Measurements from ENCODE around the gene B4GALT5. TPM values are rescaled to one million over a fixed set of nuclear protein-coding genes. Genes with fewer than 3 reads are reported as not detected.
"Not testable (repeated sequence)": the region's sequence is repeated elsewhere in the genome, so short reads cannot be mapped to it uniquely, and the experiment has no call there.

Gene B4GALT5, protein sequence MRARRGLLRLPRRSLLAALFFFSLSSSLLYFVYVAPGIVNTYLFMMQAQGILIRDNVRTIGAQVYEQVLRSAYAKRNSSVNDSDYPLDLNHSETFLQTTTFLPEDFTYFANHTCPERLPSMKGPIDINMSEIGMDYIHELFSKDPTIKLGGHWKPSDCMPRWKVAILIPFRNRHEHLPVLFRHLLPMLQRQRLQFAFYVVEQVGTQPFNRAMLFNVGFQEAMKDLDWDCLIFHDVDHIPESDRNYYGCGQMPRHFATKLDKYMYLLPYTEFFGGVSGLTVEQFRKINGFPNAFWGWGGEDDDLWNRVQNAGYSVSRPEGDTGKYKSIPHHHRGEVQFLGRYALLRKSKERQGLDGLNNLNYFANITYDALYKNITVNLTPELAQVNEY
- total RNA-seq, result 10 to 100 TPM; 13.5 to 13.7 TPM

DNA sequence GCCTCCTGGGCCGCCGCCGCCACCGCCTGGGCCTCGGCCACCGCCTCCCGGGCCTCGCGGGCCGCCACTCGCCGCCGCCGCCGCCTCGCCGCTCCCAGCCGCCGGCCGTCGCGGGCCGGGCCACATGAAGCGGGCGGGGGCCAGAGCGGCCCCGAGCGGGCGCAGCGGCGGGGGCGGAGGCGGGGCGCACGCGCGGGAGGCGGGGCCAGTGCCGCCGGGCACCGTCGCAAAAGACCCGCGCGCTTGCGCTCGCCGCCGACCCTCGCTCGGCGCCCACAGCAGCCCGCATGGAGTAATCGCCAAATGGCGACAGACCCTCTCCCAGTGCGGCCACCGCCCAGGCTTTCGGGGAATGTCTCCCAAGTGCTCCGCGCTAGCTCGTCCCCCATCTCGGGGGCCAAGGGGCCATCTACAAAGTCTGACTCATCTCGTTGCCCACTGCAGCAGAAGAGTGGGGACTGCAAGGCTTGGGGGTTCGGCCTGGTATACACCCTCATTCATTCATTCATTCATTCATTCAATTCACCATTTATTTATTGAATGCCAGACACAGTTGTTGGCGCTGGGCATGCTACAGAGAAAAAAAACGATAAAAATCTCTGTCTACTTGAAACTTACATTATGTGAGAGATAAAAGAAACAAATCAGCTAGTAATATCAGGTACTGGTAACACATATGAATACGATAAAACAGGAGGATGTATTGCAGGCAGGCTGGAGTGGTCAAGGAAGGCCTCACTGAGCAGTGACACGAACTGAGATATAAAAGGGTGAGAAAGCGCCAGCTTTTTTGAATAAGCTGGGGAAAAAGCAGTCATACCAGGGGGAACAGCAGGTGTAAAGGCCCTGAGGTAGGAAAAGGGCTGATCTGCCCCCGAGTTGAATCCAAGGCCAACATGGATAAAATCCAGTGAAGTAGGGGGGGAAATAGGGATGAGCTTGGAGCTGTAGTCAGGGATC, at the start of gene B4GALT5:
Gene B4GALT5 (minus strand): TSS at position 126 of the 960 bp plus-strand sequence. CDS start 188 bp downstream, outside the sequence.
- H3K27me3 Mint-ChIP-seq, result peaks cover 2% of the 10 kb centered on the region
- H3K4me1 Mint-ChIP-seq, result peaks cover 30% of the 10 kb centered on the region
- H3K4me3 Mint-ChIP-seq, result peak within 1 kb of the TSS; percentile 93
- peak within 1 kb of the TSS; percentile 80 for H3K27ac Mint-ChIP-seq
- peaks cover 3% of the 10 kb centered on the region for H3K36me3 Mint-ChIP-seq
- POLR2A ChIA-PET, result interaction anchor here (0.5 kb wide), 1 partner anchor 56 kb away, joined by 3 read pairs; no protein-coding TSS in a partner anchor
- peak; percentile 86 for ATAC-seq (ENCODE audit: low read depth)
- DNase-seq, result peak; percentile 87
- H3K9me3 Mint-ChIP-seq, result no peaks in the 10 kb centered on the region

DNA sequence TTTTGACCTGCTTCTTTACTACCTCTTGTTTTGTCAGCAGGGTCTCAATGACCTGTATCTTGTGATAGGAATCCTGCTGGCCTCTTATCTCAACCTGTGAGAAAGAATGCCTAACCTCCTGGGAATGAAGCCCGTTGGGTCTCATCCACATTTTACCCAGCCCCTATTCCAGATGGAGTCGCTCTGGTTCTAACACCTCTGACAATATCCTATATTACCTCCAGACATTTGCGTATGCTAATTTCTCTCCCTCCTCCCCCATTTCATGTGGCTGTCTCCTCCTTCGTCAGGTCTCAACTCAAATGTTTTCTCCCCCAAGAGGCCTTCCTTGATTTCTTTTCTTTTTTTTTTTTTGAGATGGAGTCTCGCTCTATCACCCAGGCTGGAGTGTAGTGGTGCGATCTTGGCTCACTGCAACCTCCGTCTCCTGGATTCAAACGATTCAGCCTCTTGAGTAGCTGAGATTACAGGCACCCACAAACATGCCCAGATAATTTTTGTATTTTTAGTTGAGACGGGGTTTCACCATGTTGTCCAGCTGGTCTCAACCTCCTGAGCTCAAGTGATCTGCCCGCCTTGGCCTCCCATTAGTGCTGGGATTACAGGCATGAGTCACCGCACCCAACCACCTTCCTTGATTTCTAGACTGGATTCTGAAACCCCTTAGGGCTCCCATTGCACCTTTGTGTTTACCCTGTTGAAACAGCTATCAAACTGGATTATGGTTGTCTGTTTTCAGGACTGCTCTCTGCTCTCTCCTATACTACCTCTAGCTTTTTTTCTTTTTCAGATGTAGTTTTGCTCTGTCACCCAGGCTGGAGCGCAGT, 49.5 kb upstream of the B4GALT5 start:
- ATAC-seq (ENCODE audit: low read depth), result no peak
- no peak overlapping the region for H3K4me3 Mint-ChIP-seq

DNA sequence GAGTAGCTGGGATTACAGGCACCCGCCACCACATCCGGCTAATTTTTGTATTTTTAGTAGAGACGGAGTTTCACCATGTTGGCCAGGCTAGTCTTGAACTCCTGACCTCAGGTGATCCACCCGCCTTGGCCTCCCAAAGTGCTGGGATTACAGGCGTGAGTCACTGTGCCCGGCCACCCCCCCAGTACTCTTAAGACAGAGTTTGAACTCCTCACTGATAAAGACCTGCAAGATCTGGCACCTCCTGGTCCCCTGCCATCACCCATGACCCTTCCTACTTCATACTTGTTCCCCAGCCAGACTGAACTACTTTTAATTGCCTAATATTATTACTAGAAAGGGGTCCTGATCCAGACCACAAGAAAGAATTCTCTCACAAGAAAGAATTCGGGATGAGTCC, 48.2 kb upstream of the B4GALT5 start:
- H3K36me3 Mint-ChIP-seq; ATAC-seq (ENCODE audit: low read depth); H3K4me3 Mint-ChIP-seq; DNase-seq; H3K9me3 Mint-ChIP-seq; POLR2A ChIA-PET; H3K4me1 Mint-ChIP-seq; H3K27ac Mint-ChIP-seq: not testable (repeated sequence)
- H3K27me3 Mint-ChIP-seq, result peaks cover 72% of the 10 kb centered on the region

More for the DNA sequence above, 49.5 kb upstream of the B4GALT5 start:
- Mint-ChIP-seq H3K4me1 (peaks cover 13% of the 10 kb centered on the region), H3K27ac (no peak overlapping the region), H3K9me3 (peaks cover 3% of the 10 kb centered on the region), H3K36me3 (peaks cover 7% of the 10 kb centered on the region), H3K27me3 (peaks cover 69% of the 10 kb centered on the region)
- no peak for DNase-seq
- POLR2A ChIA-PET, result interaction anchor here (0.7 to 1.2 kb wide), 3 partner anchors 82 to 834 kb away, joined by 3 to 4 read pairs (median 3); no protein-coding TSS in a partner anchor

DNA sequence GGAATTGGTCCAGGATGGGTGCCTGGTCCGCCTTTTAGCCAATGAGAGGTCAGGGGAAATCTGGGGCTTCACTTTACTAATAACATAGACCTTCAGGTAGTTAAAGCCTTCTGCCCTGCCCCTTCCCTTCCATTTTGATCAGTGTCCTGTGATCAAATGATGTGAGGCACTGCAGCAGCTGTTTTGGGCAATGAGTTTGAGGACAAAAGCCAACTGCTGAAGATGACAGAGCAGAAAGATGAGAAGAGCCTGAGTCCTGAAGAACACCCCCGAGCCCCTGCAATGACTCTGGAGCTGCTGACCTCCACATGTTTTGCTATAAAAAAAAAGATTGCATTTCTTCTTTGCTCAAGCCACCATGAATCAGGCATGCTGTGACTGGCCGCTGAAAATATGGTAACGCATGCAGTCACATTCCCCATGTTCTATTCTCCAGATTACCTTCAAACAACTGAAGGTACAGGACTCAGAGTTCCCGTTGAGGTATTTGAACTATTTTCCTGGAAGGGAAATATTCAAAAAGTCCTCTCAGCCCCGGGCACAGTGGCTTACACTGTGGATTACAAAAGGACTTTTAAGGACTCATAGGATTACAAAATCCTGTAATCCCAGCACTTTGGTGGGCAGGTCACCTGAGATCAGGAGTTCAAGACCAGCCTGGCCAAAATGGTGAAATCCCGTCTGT, 45.7 kb upstream of the B4GALT5 start:
- DNase-seq (no peak), ATAC-seq (ENCODE audit: low read depth) (no peak)
- H3K36me3 Mint-ChIP-seq, result no peaks in the 10 kb centered on the region
- POLR2A ChIA-PET, result no interaction called here
- H3K4me3 Mint-ChIP-seq, result no peak overlapping the region
- H3K27ac Mint-ChIP-seq, result no peak overlapping the region
- H3K9me3 Mint-ChIP-seq, result no peaks in the 10 kb centered on the region
- no peaks in the 10 kb centered on the region for H3K4me1 Mint-ChIP-seq
- peaks cover 72% of the 10 kb centered on the region for H3K27me3 Mint-ChIP-seq

DNA sequence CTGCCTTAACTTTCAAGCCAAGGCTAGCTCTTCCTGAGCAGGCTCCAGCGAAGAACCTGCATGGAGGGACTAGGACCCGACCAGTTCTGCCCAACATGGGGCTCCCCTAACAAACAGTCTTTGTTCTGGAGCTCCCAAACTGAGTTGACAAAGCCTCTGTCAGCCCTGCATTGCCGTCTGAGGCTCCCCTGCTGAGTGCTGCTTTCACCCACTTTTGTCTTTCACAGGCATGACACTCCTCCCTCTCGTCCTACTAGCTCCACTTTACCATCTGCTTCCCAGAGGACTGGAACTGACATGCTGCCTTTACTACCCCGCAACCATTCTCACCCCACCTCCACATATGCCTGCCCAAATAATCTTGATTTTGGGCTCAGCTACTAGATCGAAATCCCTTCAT, 45.1 kb upstream of the B4GALT5 start:
- POLR2A ChIA-PET, result no interaction called here
- H3K36me3 Mint-ChIP-seq, result no peaks in the 10 kb centered on the region
- H3K27me3 Mint-ChIP-seq, result peaks cover 66% of the 10 kb centered on the region
- ATAC-seq (ENCODE audit: low read depth) (no peak), DNase-seq (no peak)
- H3K9me3 Mint-ChIP-seq, result no peaks in the 10 kb centered on the region
- no peak overlapping the region for H3K4me3 Mint-ChIP-seq
- no peak overlapping the region for H3K27ac Mint-ChIP-seq
- H3K4me1 Mint-ChIP-seq, result no peaks in the 10 kb centered on the region

DNA sequence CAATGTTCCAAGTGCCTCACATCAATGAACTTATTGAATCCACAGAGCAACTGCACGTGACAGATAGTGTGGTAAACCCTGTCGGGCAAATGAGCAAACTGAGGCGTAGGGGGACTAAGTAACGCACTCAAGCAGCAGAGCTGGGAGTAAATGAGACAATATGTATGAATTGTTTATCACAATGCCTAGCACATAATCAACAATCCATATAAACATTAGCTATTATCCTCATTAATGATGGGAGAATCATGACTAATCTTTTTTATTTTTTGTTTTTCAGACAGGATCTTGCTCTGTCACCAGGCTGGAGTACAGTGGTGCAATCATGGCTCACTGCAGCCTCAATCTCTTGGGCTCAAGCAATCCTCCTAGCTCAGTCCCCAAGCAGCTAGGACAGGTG, 43.9 kb upstream of the B4GALT5 start:
- POLR2A ChIA-PET, result no interaction called here
- H3K27me3 Mint-ChIP-seq, result peaks cover 62% of the 10 kb centered on the region

DNA sequence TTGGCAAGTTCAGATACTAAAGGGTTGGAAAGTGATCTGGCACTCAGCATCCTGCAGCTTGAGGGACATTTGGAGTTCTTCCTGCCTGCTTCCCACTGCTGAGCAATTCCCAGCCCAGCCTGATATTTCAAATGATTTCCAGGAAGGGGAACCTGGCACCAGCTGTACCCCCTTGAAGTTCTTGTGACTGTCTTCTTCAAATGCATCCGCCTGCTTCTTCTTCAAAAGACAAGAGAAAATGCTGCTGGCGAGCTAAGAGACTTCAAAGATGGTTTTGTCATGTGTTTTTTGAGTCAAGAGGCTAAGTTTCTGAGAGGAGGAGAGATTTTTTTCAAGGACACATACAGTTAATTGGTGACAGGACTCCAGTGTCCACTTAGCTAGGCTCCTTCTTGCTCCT, 42.6 kb upstream of the B4GALT5 start:
- Mint-ChIP-seq H3K4me3 (no peak overlapping the region), H3K36me3 (no peaks in the 10 kb centered on the region), H3K27me3 (peaks cover 64% of the 10 kb centered on the region), H3K27ac (no peak overlapping the region), H3K4me1 (peaks cover 5% of the 10 kb centered on the region), H3K9me3 (no peaks in the 10 kb centered on the region)
- POLR2A ChIA-PET, result no interaction called here
- DNase-seq, result no peak
- ATAC-seq (ENCODE audit: low read depth), result no peak

More for the DNA sequence above, 43.9 kb upstream of the B4GALT5 start:
- ATAC-seq (ENCODE audit: low read depth) (no peak), DNase-seq (no peak)
- H3K9me3 Mint-ChIP-seq, result no peaks in the 10 kb centered on the region
- H3K27ac Mint-ChIP-seq, result no peak overlapping the region
- H3K4me1 Mint-ChIP-seq, result no peaks in the 10 kb centered on the region
- H3K36me3 Mint-ChIP-seq, result no peaks in the 10 kb centered on the region
- H3K4me3 Mint-ChIP-seq, result no peak overlapping the region

DNA sequence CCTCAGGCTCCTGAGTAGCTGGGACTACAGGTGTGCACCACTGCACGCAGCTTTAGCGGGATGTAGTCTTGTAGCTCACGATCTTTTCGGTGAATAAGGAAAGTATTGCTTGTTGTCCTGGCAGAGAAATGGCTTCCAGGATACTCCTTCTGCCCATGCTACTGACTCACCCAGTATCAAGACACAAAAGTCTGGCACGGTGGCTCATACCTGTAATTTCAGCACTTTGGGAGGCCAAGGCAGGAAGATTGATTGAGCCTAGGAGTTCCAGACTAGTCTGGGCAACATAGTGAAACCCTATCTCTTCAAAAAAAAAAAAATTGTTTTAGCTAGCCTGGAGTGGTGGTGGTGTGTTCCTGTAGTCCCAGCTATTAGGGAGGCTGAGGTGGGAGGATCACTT, 40.9 kb upstream of the B4GALT5 start:
- DNase-seq (no peak), ATAC-seq (ENCODE audit: low read depth) (no peak)
- Mint-ChIP-seq H3K9me3 (no peaks in the 10 kb centered on the region), H3K27me3 (peaks cover 53% of the 10 kb centered on the region), H3K27ac (no peak overlapping the region), H3K4me3 (no peak overlapping the region), H3K4me1 (peaks cover 12% of the 10 kb centered on the region), H3K36me3 (no peaks in the 10 kb centered on the region)
- POLR2A ChIA-PET, result interaction anchor here (0.8 kb wide), 1 partner anchor 15 kb away, joined by 3 read pairs; no protein-coding TSS in a partner anchor

DNA sequence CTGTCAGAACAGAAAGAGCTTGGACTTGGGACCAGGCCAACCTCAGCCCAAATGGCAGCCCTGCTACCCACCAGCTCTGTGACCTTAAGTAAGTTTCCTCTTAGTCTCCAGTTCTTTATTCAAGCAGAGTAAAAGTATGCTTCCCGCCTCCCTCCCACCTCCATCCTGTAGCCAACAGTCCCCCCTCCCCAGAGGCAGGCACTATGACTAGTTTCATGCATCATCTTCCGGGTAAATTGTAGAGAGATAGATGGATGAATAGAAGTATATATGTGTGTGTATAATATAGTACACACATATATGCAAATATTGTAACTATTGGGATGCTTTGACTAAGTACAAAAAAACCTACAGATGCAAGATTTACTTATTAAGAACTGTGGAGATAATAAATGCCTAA, 39.5 kb upstream of the B4GALT5 start:
- POLR2A ChIA-PET, result no interaction called here
- H3K27me3 Mint-ChIP-seq, result peaks cover 45% of the 10 kb centered on the region
- H3K4me1 Mint-ChIP-seq, result peaks cover 12% of the 10 kb centered on the region
- no peaks in the 10 kb centered on the region for H3K9me3 Mint-ChIP-seq
- ATAC-seq (ENCODE audit: low read depth) (no peak), DNase-seq (no peak)
- H3K36me3 Mint-ChIP-seq, result no peaks in the 10 kb centered on the region
- H3K27ac Mint-ChIP-seq, result no peak overlapping the region
- no peak overlapping the region for H3K4me3 Mint-ChIP-seq

DNA sequence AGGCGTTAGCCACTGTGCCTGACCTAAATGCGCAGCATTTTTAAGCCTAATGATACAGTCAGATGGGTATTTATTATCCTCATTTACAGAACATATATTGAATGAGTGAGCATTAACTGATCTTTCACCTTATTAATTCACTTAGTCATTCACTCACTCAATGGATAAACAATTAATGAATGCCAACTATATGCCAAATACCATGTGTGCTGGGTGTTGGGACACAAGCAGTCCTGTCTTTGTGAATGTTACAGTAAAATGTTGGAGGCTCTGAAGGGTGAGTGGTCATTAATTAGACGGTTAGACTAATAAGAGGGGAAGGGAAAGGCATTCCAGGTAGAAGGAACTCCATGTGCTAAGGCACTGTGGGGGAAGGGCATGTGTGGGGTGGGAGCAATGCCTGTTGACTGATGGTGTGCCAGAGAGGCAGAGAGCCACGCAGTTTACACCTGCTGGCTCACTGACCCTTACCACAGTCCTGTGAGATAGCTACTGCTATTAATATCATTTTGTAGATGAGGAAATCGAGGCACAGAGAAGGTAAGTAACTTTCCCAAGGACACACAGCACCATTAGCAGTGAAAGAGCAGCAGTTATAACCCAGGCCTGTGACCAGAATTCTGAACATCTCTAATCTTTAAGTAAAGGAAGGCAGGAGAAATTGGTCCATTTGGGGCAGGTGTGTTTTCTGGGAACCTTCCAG, 38.7 kb upstream of the B4GALT5 start:
- H3K27me3 Mint-ChIP-seq, result peaks cover 40% of the 10 kb centered on the region
- POLR2A ChIA-PET, result no interaction called here
- H3K36me3 Mint-ChIP-seq, result no peaks in the 10 kb centered on the region
- H3K9me3 Mint-ChIP-seq, result no peaks in the 10 kb centered on the region
- no peak for DNase-seq
- peaks cover 12% of the 10 kb centered on the region for H3K4me1 Mint-ChIP-seq
- ATAC-seq (ENCODE audit: low read depth), result no peak
- no peak overlapping the region for H3K4me3 Mint-ChIP-seq
- H3K27ac Mint-ChIP-seq, result no peak overlapping the region

DNA sequence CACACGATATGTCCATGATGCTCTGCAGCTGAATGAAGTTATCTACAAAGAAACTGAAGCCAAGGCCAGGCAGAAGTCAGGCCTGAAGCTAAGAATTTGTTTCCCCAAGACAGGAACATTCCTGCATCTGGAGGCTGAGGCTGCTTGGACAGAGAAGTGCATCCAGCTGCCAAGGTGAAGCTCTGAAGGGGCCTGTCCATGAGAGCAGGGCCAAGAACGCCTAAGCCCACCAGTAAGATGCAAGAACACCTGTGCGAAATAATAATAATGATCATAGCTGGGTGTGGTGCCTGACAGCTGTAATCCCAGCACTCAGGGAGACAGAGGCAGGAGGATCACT, 37.7 kb upstream of the B4GALT5 start:
- peak overlapping the region; percentile 44 for H3K4me3 Mint-ChIP-seq
- peaks cover 12% of the 10 kb centered on the region for H3K4me1 Mint-ChIP-seq
- DNase-seq, result no peak
- no peaks in the 10 kb centered on the region for H3K36me3 Mint-ChIP-seq
- ATAC-seq (ENCODE audit: low read depth), result no peak
- H3K27me3 Mint-ChIP-seq, result peaks cover 31% of the 10 kb centered on the region
- no peaks in the 10 kb centered on the region for H3K9me3 Mint-ChIP-seq
- H3K27ac Mint-ChIP-seq, result no peak overlapping the region
- POLR2A ChIA-PET, result interaction anchor here (1.0 kb wide), 1 partner anchor 82 kb away, joined by 3 read pairs; no protein-coding TSS in a partner anchor
